Activated naive CD4-positive, alpha-beta T cell treated with anti-CD3 and anti-CD28 coated beads, Interleukin-2, amount 10 ng/mL, durations not matched to agents 5 hours and 36 hours (primary cell): Measurements from ENCODE around the gene ZFP42. TPM values are rescaled to one million over a fixed set of nuclear protein-coding genes. Genes with fewer than 3 reads are reported as not detected.

Experiments used
- total RNA-seq, 2 experiments: library from RNA; stranded (reverse); gene quantifications; one replicate each; pipeline ENCODE4 v1.2.3, GENCODE V29; 2021

The ZFP42 gene
- not detected for total RNA-seq

DNA sequence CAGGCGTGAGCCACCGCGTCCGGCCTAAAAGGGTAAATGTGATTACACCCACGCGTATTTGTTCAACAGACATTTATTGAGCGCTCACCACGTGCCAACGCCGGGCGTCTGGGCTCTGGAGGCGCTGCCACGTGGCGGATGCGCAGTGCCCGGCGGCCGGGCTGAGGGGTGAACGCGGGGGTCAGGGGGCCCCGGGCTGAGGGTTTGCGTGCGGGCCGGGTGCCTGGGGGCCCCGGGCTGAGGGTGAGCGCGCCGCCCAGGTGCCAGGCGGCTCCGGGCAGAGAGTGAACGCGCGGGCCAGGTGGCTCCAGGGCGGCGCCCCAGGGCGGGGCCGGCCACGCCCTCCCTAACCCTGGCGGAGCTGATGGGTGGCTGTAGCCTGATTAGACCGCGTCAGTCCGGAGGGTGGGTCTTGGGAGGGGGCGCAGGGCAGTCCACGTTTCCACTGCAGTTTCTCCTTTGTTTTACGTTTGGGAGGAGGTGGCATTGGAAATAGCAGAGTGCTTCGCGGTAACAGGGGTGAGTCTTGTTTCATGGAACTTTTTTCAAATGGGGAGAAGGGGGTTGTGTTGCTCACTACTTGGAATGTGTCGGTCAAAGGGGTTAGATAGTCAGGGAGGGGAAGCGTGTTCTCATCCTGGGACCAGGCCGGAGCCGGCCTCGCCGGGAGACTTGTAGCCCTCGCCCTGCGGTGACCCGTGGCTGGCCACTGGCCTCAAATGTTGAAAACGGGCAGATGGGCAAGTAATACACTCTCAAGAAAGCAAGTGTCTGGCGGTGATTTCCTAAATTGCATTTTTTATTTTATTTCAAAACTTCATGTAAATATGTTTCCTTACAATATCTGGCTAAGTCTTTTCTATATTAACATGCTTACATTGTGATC is at the start of gene ZFP42:
TSS of gene ZFP42 (plus strand) at position 450 of the 886 bp plus-strand sequence. CDS start 7,037 bp downstream, outside the sequence.

Other genes starting within 250 kb of the ZFP42 start
- not detected for gene TRIML2, start 113.8 kb downstream of the ZFP42 start, total RNA-seq
- not detected for gene TRIML1, start 143.7 kb downstream of the ZFP42 start, total RNA-seq